Left ventricle myocardium inferior (tissue), 1 donor: ENCODE data around the gene ARHGEF6. TPM values are rescaled to one million over a fixed set of nuclear protein-coding genes. Genes with fewer than 3 reads are reported as not detected.
A peak's percentile ranks its signal among the peaks of the same experiment; 100 is the strongest.

Experiments
- DNase-seq: peaks from one replicate; pipeline ENCODE4 v3.0.0-alpha.2; 2020
- H3K27ac ChIP-seq: fragments of 200-600 bp; replicated peaks from 2 replicates; pipeline ENCODE4 v1.8.0; 2021
- H3K27me3 ChIP-seq: fragments of 200-600 bp; 2 replicates; pipeline ENCODE4 v1.8.0; 2021; ENCODE audit warnings: low read depth
- H3K36me3 ChIP-seq: fragments of 200-600 bp; 2 replicates; pipeline ENCODE4 v1.8.0; 2021
- H3K4me1 ChIP-seq: fragments of 200-600 bp; 2 replicates; pipeline ENCODE4 v1.8.0; 2021
- H3K4me3 ChIP-seq: fragments of 200-600 bp; 2 replicates; pipeline ENCODE4 v1.8.0; 2021; ENCODE audit warnings: mild to moderate bottlenecking, moderate library complexity
- H3K9me3 ChIP-seq: fragments of 200-600 bp; replicated peaks from 2 replicates; pipeline ENCODE4 v1.8.0; 2021
- CTCF ChIP-seq: fragments of 200-600 bp; IDR thresholded peaks from 2 replicates; pipeline ENCODE4 v1.8.0; 2021; ENCODE audit warnings: antibody characterized with exemption, mild to moderate bottlenecking, borderline replicate concordance
- intact Hi-C: fragments of 100-400 bp; cut with micrococcal nuclease; formaldehyde crosslinking; loops from one replicate; pipeline ENCODE4 v1.11.0; 2022
- total RNA-seq: library from RNA; stranded (reverse); fragmentation: NEBNext Ultra II Directional; extraction: Animal tissue kit (Norgen Biotek cat#: 25700); gene quantifications from one replicate; pipeline ENCODE4 v1.2.1, GENCODE V29; 2021
- donor health status: DM: no; HTN: yes; CAD: no; lungs with severe emphysema.

ARHGEF6 gene
- total RNA-seq, 1 donor from 2014 or later, result 54.9 TPM

GRCh38 chrX:136764206-136764605 lies 16.5 kb downstream of the ARHGEF6 start:
- TF ChIP-seq CTCF, result no peak
- Histone ChIP-seq H3K36me3 (no peaks in the 10 kb centered on the region), H3K27me3 (no peaks in the 10 kb centered on the region), H3K4me3 (no peak overlapping the region), H3K27ac (no peak overlapping the region), H3K4me1 (peaks cover 50% of the 10 kb centered on the region), H3K9me3 (no peaks in the 10 kb centered on the region)
- intact Hi-C loops, result no loop called here
- no peak for DNase-seq

GRCh38 chrX:136762820-136763452 lies 17.8 kb downstream of the ARHGEF6 start:
- no peak overlapping the region for H3K27ac ChIP-seq
- peaks cover 40% of the 10 kb centered on the region for H3K4me1 ChIP-seq
- no peaks in the 10 kb centered on the region for H3K36me3 ChIP-seq
- intact Hi-C loops, result no loop called here
- H3K4me3 ChIP-seq, result no peak overlapping the region
- no peak for DNase-seq
- no peak for TF ChIP-seq CTCF
- H3K9me3 ChIP-seq, result no peaks in the 10 kb centered on the region
- no peaks in the 10 kb centered on the region for H3K27me3 ChIP-seq

GRCh38 chrX:136761421-136761820 lies 19.3 kb downstream of the ARHGEF6 start:
- Histone ChIP-seq H3K27me3 (no peaks in the 10 kb centered on the region), H3K4me1 (peaks cover 41% of the 10 kb centered on the region), H3K4me3 (no peak overlapping the region), H3K36me3 (no peaks in the 10 kb centered on the region), H3K27ac (peak overlapping the region; percentile 51), H3K9me3 (no peaks in the 10 kb centered on the region)
- DNase-seq, result no peak
- TF ChIP-seq CTCF, result no peak
- intact Hi-C loops, result no loop called here

GRCh38 chrX:136759968-136760367 lies 20.8 kb downstream of the ARHGEF6 start:
- H3K4me3 ChIP-seq, result no peak overlapping the region
- DNase-seq, result no peak
- no peak overlapping the region for H3K27ac ChIP-seq
- TF ChIP-seq CTCF, result no peak
- H3K27me3 ChIP-seq, result no peaks in the 10 kb centered on the region
- H3K4me1 ChIP-seq, result peaks cover 34% of the 10 kb centered on the region
- H3K9me3 ChIP-seq, result no peaks in the 10 kb centered on the region
- H3K36me3 ChIP-seq, result no peaks in the 10 kb centered on the region
- intact Hi-C loops, result no loop called here

GRCh38 chrX:136755411-136755810 lies 25.3 kb downstream of the ARHGEF6 start:
- Histone ChIP-seq H3K9me3 (no peaks in the 10 kb centered on the region), H3K4me1 (peaks cover 60% of the 10 kb centered on the region), H3K27me3 (no peaks in the 10 kb centered on the region), H3K36me3 (no peaks in the 10 kb centered on the region), H3K27ac (peak overlapping the region; percentile 55), H3K4me3 (no peak overlapping the region)
- intact Hi-C loops, result no loop called here
- no peak for TF ChIP-seq CTCF
- no peak for DNase-seq
